Hepatocyte (in vitro differentiated cells): ENCODE measurements around the gene ZDHHC18.

Experiments used
- EZH2 ChIP-seq: fragments of 200-600 bp; sonication (generic); IDR thresholded peaks from 2 replicates; pipeline ENCODE4 v1.6.1; 2016; ENCODE audit warnings: antibody characterized with exemption, mild to moderate bottlenecking, borderline replicate concordance
- TF ChIP-seq, protein P1 (sequence below): fragments of 200-600 bp; sonication (generic); IDR thresholded peaks from 2 replicates; pipeline ENCODE4 v1.5.1; 2016; ENCODE audit warnings: antibody characterized with exemption, mild to moderate bottlenecking; ENCODE audit not compliant: poor library complexity

DNA sequence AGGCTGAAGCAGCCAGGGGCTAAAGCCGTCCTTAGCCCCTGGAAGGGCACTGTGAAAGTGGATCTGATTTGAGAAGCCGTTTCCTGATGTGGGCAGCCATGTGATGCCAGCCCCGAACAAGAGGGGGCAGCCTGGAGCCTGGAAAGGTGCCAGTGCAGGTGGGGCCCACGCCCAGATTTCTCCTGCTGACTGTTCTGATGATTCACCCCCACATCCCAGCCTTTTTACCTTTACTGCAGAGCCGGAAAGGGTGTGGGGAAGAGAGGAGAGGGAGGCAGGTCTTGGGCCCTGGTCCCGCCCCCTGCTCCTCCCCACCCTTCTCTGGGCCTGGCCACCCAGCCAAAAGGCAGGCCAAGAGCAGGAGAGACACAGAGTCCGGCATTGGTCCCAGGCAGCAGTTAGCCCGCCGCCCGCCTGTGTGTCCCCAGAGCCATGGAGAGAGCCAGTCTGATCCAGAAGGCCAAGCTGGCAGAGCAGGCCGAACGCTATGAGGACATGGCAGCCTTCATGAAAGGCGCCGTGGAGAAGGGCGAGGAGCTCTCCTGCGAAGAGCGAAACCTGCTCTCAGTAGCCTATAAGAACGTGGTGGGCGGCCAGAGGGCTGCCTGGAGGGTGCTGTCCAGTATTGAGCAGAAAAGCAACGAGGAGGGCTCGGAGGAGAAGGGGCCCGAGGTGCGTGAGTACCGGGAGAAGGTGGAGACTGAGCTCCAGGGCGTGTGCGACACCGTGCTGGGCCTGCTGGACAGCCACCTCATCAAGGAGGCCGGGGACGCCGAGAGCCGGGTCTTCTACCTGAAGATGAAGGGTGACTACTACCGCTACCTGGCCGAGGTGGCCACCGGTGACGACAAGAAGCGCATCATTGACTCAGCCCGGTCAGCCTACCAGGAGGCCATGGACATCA is 36.5 kb downstream of the ZDHHC18 start, which contains the start of gene SFN:
- TF ChIP-seq, protein P1, sequence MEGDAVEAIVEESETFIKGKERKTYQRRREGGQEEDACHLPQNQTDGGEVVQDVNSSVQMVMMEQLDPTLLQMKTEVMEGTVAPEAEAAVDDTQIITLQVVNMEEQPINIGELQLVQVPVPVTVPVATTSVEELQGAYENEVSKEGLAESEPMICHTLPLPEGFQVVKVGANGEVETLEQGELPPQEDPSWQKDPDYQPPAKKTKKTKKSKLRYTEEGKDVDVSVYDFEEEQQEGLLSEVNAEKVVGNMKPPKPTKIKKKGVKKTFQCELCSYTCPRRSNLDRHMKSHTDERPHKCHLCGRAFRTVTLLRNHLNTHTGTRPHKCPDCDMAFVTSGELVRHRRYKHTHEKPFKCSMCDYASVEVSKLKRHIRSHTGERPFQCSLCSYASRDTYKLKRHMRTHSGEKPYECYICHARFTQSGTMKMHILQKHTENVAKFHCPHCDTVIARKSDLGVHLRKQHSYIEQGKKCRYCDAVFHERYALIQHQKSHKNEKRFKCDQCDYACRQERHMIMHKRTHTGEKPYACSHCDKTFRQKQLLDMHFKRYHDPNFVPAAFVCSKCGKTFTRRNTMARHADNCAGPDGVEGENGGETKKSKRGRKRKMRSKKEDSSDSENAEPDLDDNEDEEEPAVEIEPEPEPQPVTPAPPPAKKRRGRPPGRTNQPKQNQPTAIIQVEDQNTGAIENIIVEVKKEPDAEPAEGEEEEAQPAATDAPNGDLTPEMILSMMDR, result peak; percentile 34
- no peak for TF ChIP-seq EZH2
